Measurements from ENCODE around the gene MLPH. TPM values are rescaled to one million over a fixed set of nuclear protein-coding genes. Genes with fewer than 3 reads are reported as not detected.

Gene MLPH
- total and polyA plus RNA-seq, 2 of the 4 experiments (the other 2 are of a cell fraction), result 13.8 to 21.6 TPM

GRCh38 chr2:237572742-237573101 lies 85.7 kb downstream of the MLPH start:
- DNase-seq (no peak), ATAC-seq (ENCODE audit: low read depth) (no peak)
- no peaks in the 10 kb centered on the region for H3K36me3 ChIP-seq (ENCODE audit: control insufficient read depth, insufficient read depth, low read length)
- peak overlapping the region; percentile 48 for H2AK5ac ChIP-seq (ENCODE audit: low read depth, low read length)
- no peak overlapping the region for H3K18ac ChIP-seq (ENCODE audit: low read depth, low read length)
- 0 out of 2 replicates have a peak, but pooled peaks cover 3% of the 10 kb centered on the region for H3K9me1 ChIP-seq (ENCODE audit: insufficient read depth, low read length)
- H4K20me1 ChIP-seq (ENCODE audit: insufficient read depth, low read length), result no peaks in the 10 kb centered on the region
- H3K4ac ChIP-seq (ENCODE audit: low read depth, low read length), result peak overlapping the region; percentile 86
- H2BK15ac ChIP-seq (ENCODE audit: low read depth, low read length), result peak overlapping the region; percentile 77; the same call in 2 of the 3 replicates
- H3K27me3 ChIP-seq (ENCODE audit: control insufficient read depth, insufficient read depth, low read length), result no peaks in the 10 kb centered on the region
- WGBS, 2 experiments (ENCODE audit: extremely low coverage in 2 of 2, insufficient read length in 1 of 2), result no CpG with 5 or more reads among the region's 4 CpGs
- no peak overlapping the region for H2AK9ac ChIP-seq (replicated peaks; ENCODE audit: low read depth, low read length, poor library complexity)
- intact Hi-C loops (cut with micrococcal nuclease) (loop anchor here (1.0 kb wide), 7 partner anchors 60 to 479 kb away; no protein-coding TSS in a partner anchor), dilution Hi-C loops (cut with HindIII; ENCODE audit: low sequenced_read_pairs, unreplicated experiment) (no loop called here), in situ Hi-C loops (cut with MboI; ENCODE audit: low sequenced_read_pairs) (loop anchor here (5.0 to 25.0 kb wide), 4 partner anchors 158 to 1235 kb away; partner anchors contain the start of gene COL6A3)
- peaks cover 0 to 8% of the 10 kb centered on the region in 2 experiments; a peak in 1 of 4 replicates for H3K79me1 ChIP-seq (ENCODE audit: low read depth in 1 of 2, low read length in 2 of 2)
- H2BK20ac ChIP-seq (ENCODE audit: low read depth, low read length), result peak overlapping the region; percentile 47; the same call in 1 of the 2 replicates
- H3K14ac ChIP-seq (replicated peaks; ENCODE audit: low read depth, low read length), result peak overlapping the region; percentile 90; the same call in 1 of the 2 replicates
- H3K9ac ChIP-seq (ENCODE audit: low read depth, low read length), result 0 out of 2 replicates have a peak overlapping the region, but pooled peaks have one; percentile 6
- H4K91ac ChIP-seq (ENCODE audit: insufficient read depth, low read depth, low read length), result peak overlapping the region; percentile 11; the same call in 1 of the 2 replicates
- peak overlapping the region; percentile 87; the same call in 1 of the 2 replicates for H2BK120ac ChIP-seq (ENCODE audit: low read depth, low read length)
- H4K8ac ChIP-seq (ENCODE audit: low read depth in 2 of 2, low read length in 2 of 2), result peak overlapping the region; percentile 36 to 92; a peak in 2 of 4 replicates
- TF ChIP-seq MXI1 (IDR thresholded peaks at IDR 0.05; ENCODE audit: borderline replicate concordance, low read depth, low read length) (no peak), ELK1 (IDR thresholded peaks at IDR 0.05; ENCODE audit: borderline replicate concordance, low read depth, low read length) (no peak), RCOR1 (IDR thresholded peaks at IDR 0.05; ENCODE audit: insufficient replicate concordance, low read length) (no peak), BHLHE40 (IDR thresholded peaks at IDR 0.05; ENCODE audit: low read depth, low read length) (no peak), RAD21 (IDR thresholded peaks at IDR 0.05; ENCODE audit: low read length) (no peak), MAZ (IDR thresholded peaks at IDR 0.05; ENCODE audit: borderline replicate concordance, low read depth, low read length) (no peak), NFE2L2 (IDR thresholded peaks at IDR 0.05; ENCODE audit: low read depth, low read length) (no peak), MAFK (IDR thresholded peaks at IDR 0.05; ENCODE audit: low read depth, low read length) (no peak), SMC3 (IDR thresholded peaks at IDR 0.05; ENCODE audit: low read depth, low read length) (no peak), FOS (IDR thresholded peaks at IDR 0.05; ENCODE audit: low read depth, low read length) (no peak), POLR2A (IDR thresholded peaks at IDR 0.05; ENCODE audit: low read depth, low read length) (no peak), USF2 (IDR thresholded peaks at IDR 0.05; ENCODE audit: low read depth, low read length) (no peak), CTCF (conservative IDR thresholded peaks at IDR 0.05; ENCODE audit: low read depth, low read length) (no peak), CEBPB (IDR thresholded peaks at IDR 0.05; ENCODE audit: low read depth, low read length) (no peak), CHD1 (IDR thresholded peaks at IDR 0.05; ENCODE audit: low read depth, low read length) (no peak), RFX5 (IDR thresholded peaks at IDR 0.05; ENCODE audit: low read depth, low read length) (no peak)
- no peak overlapping the region for H3K4me2 ChIP-seq (ENCODE audit: low read depth, low read length)
- no peak overlapping the region for H3K4me3 ChIP-seq (ENCODE audit: insufficient read depth, low read depth, low read length)
- BruUV-seq (replicated peaks), result no TSS peak
- ChIA-PET POLR2A (ENCODE audit: unreplicated experiment) (no interaction called here), CTCF (interaction anchor here (0.7 to 3.6 kb wide), 17 partner anchors 10 to 486 kb away, joined by 3 to 53 read pairs (median 5); partner anchors contain the start of gene COPS8)
- H2BK5ac ChIP-seq (ENCODE audit: low read depth, low read length, poor library complexity, severe bottlenecking), result no peak overlapping the region
- H3K27ac ChIP-seq (ENCODE audit: insufficient read depth, low read length), result no peak overlapping the region
- H3K4me1 ChIP-seq (ENCODE audit: control insufficient read depth, insufficient read depth, low read length), result peaks cover 7% of the 10 kb centered on the region; the same call in 1 of the 2 replicates
- H4K5ac ChIP-seq (ENCODE audit: low read depth, low read length), result no peak overlapping the region
- no peaks in the 10 kb centered on the region for H3K9me3 ChIP-seq (ENCODE audit: control insufficient read depth, insufficient read depth, low read length)
- peak overlapping the region; percentile 85 for H2AFZ ChIP-seq (replicated peaks; ENCODE audit: low read length, poor library complexity)
- H3K23ac ChIP-seq (ENCODE audit: low read depth, low read length), result no peak overlapping the region
- no peak overlapping the region for H3K56ac ChIP-seq (ENCODE audit: extremely low read depth, insufficient read depth, low read length)

All from IMR-90 (cell line).